GM12878 (cell line): ENCODE data around the gene ASCC2. TPM values are rescaled to one million over a fixed set of nuclear protein-coding genes. Genes with fewer than 3 reads are reported as not detected.

Source experiments
- ATAC-seq: fragments of 200-7000 bp; cut with Tn5 transposase; 3 replicates; pipeline ENCODE4 v1.9.1; 2020; ENCODE audit warnings: mild to moderate bottlenecking, moderate library complexity
- BruUV-seq: library from RNA; stranded (reverse); fragments of 400-500 nt; replicated peaks from 2 replicates; lab custom pipeline; 2021; lab: Mats Ljungman, UMichigan
- CTCF ChIA-PET: fragments of 300-600 bp; sonication (Branson Sonifier 250); formaldehyde crosslinking; extraction: SDS; loops from one replicate; lab custom pipeline; 2021; ENCODE audit warnings: inconsistent platforms; lab: Yijun Ruan, JAX
- POLR2A ChIA-PET: fragments of 350-600 bp; formaldehyde crosslinking; extraction: SDS; loops from one replicate; lab custom pipeline; 2021; ENCODE audit warnings: inconsistent platforms; lab: Charles Lee
- RAD21 ChIA-PET: fragments of 300-600 bp; sonication (Branson Sonifier 250); formaldehyde crosslinking; loops from one replicate; lab custom pipeline; 2023; ENCODE audit warnings: antibody characterized with exemption; ENCODE audit not compliant: unreplicated experiment; lab: Charles Lee
- SMC1A ChIA-PET: fragments of 300-600 bp; sonication (Branson Sonifier 250); formaldehyde crosslinking; loops from one replicate; lab custom pipeline; 2023; ENCODE audit not compliant: unreplicated experiment, uncharacterized antibody; lab: Charles Lee
- DNase-seq: peaks from one replicate; pipeline ENCODE4 v3.0.0-alpha.2; 2011; ENCODE audit warnings: low read depth, low spot score
- FAIRE-seq: peaks from 3 replicates; lab custom pipeline; 2011; peaks lifted over from hg19 to GRCh38; lab: Jason Lieb, UNC
- H2AFZ ChIP-seq: 2 replicates; pipeline ENCODE4 v1.6.0; 2011; ENCODE audit warnings: low read depth, low read length, control low read depth; ENCODE audit not compliant: control insufficient read depth
- H3K27ac ChIP-seq: 2 replicates; pipeline ENCODE4 v1.5.1; 2011; ENCODE audit warnings: control low read depth; ENCODE audit not compliant: control insufficient read depth, insufficient read depth
- H3K27me3 ChIP-seq, 2 experiments: replicated peaks in 1 of 2; 2 replicates each; pipeline versions ENCODE4 v1.6.0 to v1.6.1; 2011; ENCODE audit warnings: low read length in 1 of 2; ENCODE audit not compliant: control insufficient read depth in 2 of 2, insufficient read depth in 2 of 2
- H3K36me3 ChIP-seq, 2 experiments: 2 replicates each; pipeline ENCODE4 v1.5.1; 2011; ENCODE audit warnings: low read length in 1 of 2; ENCODE audit not compliant: control insufficient read depth in 2 of 2, insufficient read depth in 2 of 2
- H3K4me1 ChIP-seq: 2 replicates; pipeline ENCODE4 v1.6.1; 2011; ENCODE audit warnings: mild to moderate bottlenecking, low read length, moderate library complexity, mixed read lengths; ENCODE audit not compliant: control insufficient read depth, insufficient read depth
- H3K4me2 ChIP-seq: 2 replicates; pipeline ENCODE4 v1.6.0; 2011; ENCODE audit warnings: control low read depth; ENCODE audit not compliant: control insufficient read depth, insufficient read depth
- H3K4me3 ChIP-seq: fragments of 200-600 bp; sonication (generic); 2 replicates; pipeline ENCODE4 v1.5.1; 2016
- H3K79me2 ChIP-seq: 2 replicates; pipeline ENCODE4 v1.6.0; 2011; ENCODE audit warnings: low read length; ENCODE audit not compliant: control insufficient read depth, insufficient read depth
- H3K9ac ChIP-seq: 2 replicates; pipeline ENCODE4 v1.8.0; 2011; ENCODE audit warnings: low read length, control low read depth, mixed read lengths; ENCODE audit not compliant: control insufficient read depth, insufficient read depth
- H3K9me3 ChIP-seq: replicated peaks from 3 replicates; pipeline ENCODE4 v1.5.1; 2011; ENCODE audit warnings: mild to moderate bottlenecking, low read length; ENCODE audit not compliant: control insufficient read depth, insufficient read depth
- H4K20me1 ChIP-seq: 2 replicates; pipeline ENCODE4 v1.6.0; 2011; ENCODE audit not compliant: control insufficient read depth, insufficient read depth
- CHD1 ChIP-seq: IDR thresholded peaks from 2 replicates; pipeline ENCODE4 v1.6.1; 2012; ENCODE audit warnings: low read depth, low read length, improper control_type of control experiment
- ELK1 ChIP-seq: IDR thresholded peaks from 2 replicates; pipeline ENCODE4 v1.6.1; 2012; ENCODE audit warnings: low read depth, low read length, improper control_type of control experiment
- MXI1 ChIP-seq: fragments of 150-350 bp; IDR thresholded peaks from 2 replicates; pipeline ENCODE4 v1.6.1; 2011; ENCODE audit warnings: low read depth, mild to moderate bottlenecking, inconsistent platforms, low read length, improper control_type of control experiment
- NR2C1 ChIP-seq: fragments of 450-650 bp; IDR thresholded peaks from 2 replicates; pipeline ENCODE4 v1.6.1; 2017; ENCODE audit warnings: antibody characterized with exemption, mild to moderate bottlenecking, moderate library complexity
- RUNX3 ChIP-seq: IDR thresholded peaks from 2 replicates; pipeline ENCODE4 v1.6.1; 2012; ENCODE audit warnings: low read length, inconsistent platforms
- SKIL ChIP-seq: fragments of 450-650 bp; IDR thresholded peaks from 2 replicates; pipeline ENCODE4 v1.6.1; 2017; ENCODE audit warnings: mild to moderate bottlenecking, low read depth, inconsistent platforms; ENCODE audit not compliant: poor library complexity, severe bottlenecking
- SREBF2 ChIP-seq: IDR thresholded peaks from 2 replicates; pipeline ENCODE4 v1.6.1; 2012; ENCODE audit warnings: mild to moderate bottlenecking, low read length
- USF2 ChIP-seq: IDR thresholded peaks from 2 replicates; pipeline ENCODE4 v1.6.1; 2011; ENCODE audit warnings: low read depth, low read length, improper control_type of control experiment, borderline replicate concordance
- WGBS: methylation state at CpG from one replicate; pipeline ENCODE4 v1.1.6; 2016; ENCODE audit warnings: low lambda C conversion rate; ENCODE audit not compliant: insufficient replicate concordance, insufficient coverage; ENCODE audit errors: missing lambda C conversion rate; 5-methylcytosine and 5-hydroxymethylcytosine counted together
- in situ Hi-C: fragments of 300-500 bp; cut with MboI; formaldehyde crosslinking; loops from 9 replicates; pipeline ENCODE4 v1.14.3; 2018; ENCODE audit warnings: mixed read lengths
- intact Hi-C: fragments of 100-400 bp; cut with micrococcal nuclease; formaldehyde crosslinking; loops from one replicate; pipeline ENCODE4 v1.14.2; 2022; ENCODE audit not compliant: unreplicated experiment
- polyA plus RNA-seq, 11 experiments: library from polyadenylated mRNA; depleted of rRNA in 4 of 11; unstranded in 6 of 11; stranded (reverse) in 5 of 11; fragments of >200 nt; fragmentation: Nextera tagmentation in 4 of 11; fragmentation: Illumina TruSeq in 1 of 11; extraction: Ambion mirVana in 4 of 11; extraction: Trizol in 1 of 11; gene quantifications; 1 replicate in 1 of 11; 2 replicates in 10 of 11; pipeline versions ENCODE4 v1.2.1 to v1.2.3, GENCODE V29; 2011 to 2016; ENCODE audit warnings: inconsistent platforms in 2 of 11, missing spikeins in 2 of 11, low read depth in 1 of 11
- total RNA-seq, 4 experiments: library from RNA; depleted of rRNA in 3 of 4; stranded (reverse); fragments of >200 nt in 3 of 4; fragmentation: Illumina TruSeq in 1 of 4; extraction: Trizol in 1 of 4; gene quantifications; 2 replicates each; pipeline versions ENCODE4 v1.2.1 to v1.2.3, GENCODE V29; 2013 to 2021

The ASCC2 gene
- total and polyA plus RNA-seq, 10 of the 15 experiments (the other 5 are each of a cell fraction or from before 2014, with no cell fraction given) = 5.3 to 91.4 (median 56.5) TPM

GRCh38 chr22:29872144-29872893, 34.2 kb upstream of the ASCC2 start:
- ChIA-PET POLR2A (no interaction called here), RAD21 (no interaction called here), SMC1A (interaction anchor here (0.7 to 1.1 kb wide), 3 partner anchors 10 to 109 kb away, joined by 3 read pairs; no protein-coding TSS in a partner anchor), CTCF (no interaction called here)
- Histone ChIP-seq H3K27me3 (no peaks in the 10 kb centered on the region), H3K4me3 (no peak overlapping the region), H3K9ac (no peak overlapping the region), H3K36me3 (no peaks in the 10 kb centered on the region), H3K4me2 (no peak overlapping the region), H3K9me3 (no peaks in the 10 kb centered on the region), H4K20me1 (no peaks in the 10 kb centered on the region), H3K79me2 (no peaks in the 10 kb centered on the region), H3K4me1 (0 out of 2 replicates have a peak, but pooled peaks cover 4% of the 10 kb centered on the region), H3K27ac (no peak overlapping the region), H2AFZ (peak overlapping the region; percentile 35; the same call in 1 of the 2 replicates)
- ATAC-seq = peak; percentile 26
- in situ Hi-C loops (no loop called here), intact Hi-C loops (no loop called here)
- no peak for DNase-seq
- BruUV-seq = no TSS peak
- no peak for FAIRE-seq
- WGBS = 77% methylated on average over 3 of the region's 3 CpGs
- TF ChIP-seq NR2C1 = no peak
- TF ChIP-seq MXI1 = no peak
- TF ChIP-seq SREBF2 = no peak
- TF ChIP-seq USF2 = no peak
- TF ChIP-seq RUNX3 = 0 out of 2 replicates have a peak, but pooled peaks have one; percentile 27
- no peak for TF ChIP-seq CHD1
- TF ChIP-seq ELK1 = no peak
- TF ChIP-seq SKIL = no peak
